Activated CD4-positive, alpha-beta T cell treated with anti-CD3 and anti-CD28 coated beads for 1 hour (primary cell): ENCODE results near the gene GPC4.
"Not testable (repeated sequence)": the region's sequence is repeated elsewhere in the genome, so short reads cannot be mapped to it uniquely, and the experiment has no call there.

Experiments used
- DNase-seq: peaks from one replicate; pipeline ENCODE4 v3.0.0-alpha.2; 2020

GPC4 gene

GRCh38 chrX:133365871-133366611 lies 49.2 kb downstream of the GPC4 start:
- DNase-seq: no peak

GRCh38 chrX:133364865-133365264 lies 50.4 kb downstream of the GPC4 start:
- no peak for DNase-seq

GRCh38 chrX:133364196-133364595 lies 51.1 kb downstream of the GPC4 start:
- DNase-seq: no peak

GRCh38 chrX:133362538-133362937 lies 52.8 kb downstream of the GPC4 start:
- DNase-seq: no peak

- no peak for DNase-seq
These were observed 55.8 kb downstream of the GPC4 start for GRCh38 chrX:133359466-133359865.

GRCh38 chrX:133353233-133353632 lies 62.1 kb downstream of the GPC4 start:
- DNase-seq: no peak

- DNase-seq: no peak
These were observed 64.5 kb downstream of the GPC4 start for GRCh38 chrX:133350751-133351150.

- no peak for DNase-seq
These were observed 69.3 kb downstream of the GPC4 start for GRCh38 chrX:133346026-133346425.

- DNase-seq: no peak
These were observed 75.7 kb downstream of the GPC4 start for GRCh38 chrX:133339566-133339965.

GRCh38 chrX:133337250-133337649 lies 78.0 kb downstream of the GPC4 start:
- DNase-seq: no peak

GRCh38 chrX:133335027-133335426 lies 80.3 kb downstream of the GPC4 start:
- DNase-seq: no peak

- no peak for DNase-seq
These were observed 82.0 kb downstream of the GPC4 start for GRCh38 chrX:133333154-133333750.

- DNase-seq: no peak
These were observed 82.6 kb downstream of the GPC4 start for GRCh38 chrX:133332737-133333136.

GRCh38 chrX:133330956-133331355 lies 84.3 kb downstream of the GPC4 start:
- DNase-seq: no peak

- no peak for DNase-seq
These were observed 89.9 kb downstream of the GPC4 start for GRCh38 chrX:133325422-133325821.

GRCh38 chrX:133323431-133323830 lies 91.9 kb downstream of the GPC4 start:
- no peak for DNase-seq

- not testable (repeated sequence) for DNase-seq
These were observed 93.0 kb downstream of the GPC4 start for GRCh38 chrX:133322269-133322668.

GRCh38 chrX:133321451-133321850 lies 93.8 kb downstream of the GPC4 start:
- no peak for DNase-seq

- no peak for DNase-seq
These were observed 101.0 kb downstream of the GPC4 start for GRCh38 chrX:133314281-133314680.

GRCh38 chrX:133308499-133308897 lies 106.8 kb downstream of the GPC4 start:
- DNase-seq: no peak

- no peak for DNase-seq
These were observed 107.4 kb downstream of the GPC4 start for GRCh38 chrX:133307637-133308498.

- no peak for DNase-seq
These were observed 108.2 kb downstream of the GPC4 start for GRCh38 chrX:133307094-133307493.

GRCh38 chrX:133306316-133306715 lies 109.0 kb downstream of the GPC4 start:
- DNase-seq: no peak

GRCh38 chrX:133305348-133305747 lies 109.9 kb downstream of the GPC4 start:
- DNase-seq: no peak
